Pancreas (tissue), 10 donors: Measurements from ENCODE around the gene TTC7B. TPM values are rescaled to one million over a fixed set of nuclear protein-coding genes. Genes with fewer than 3 reads are reported as not detected.

Experiments
- ATAC-seq, 4 donors: fragments of 200-7000 bp; cut with Tn5 transposase; one replicate each; pipeline versions ENCODE4 v1.8.0 to v1.9.1; 2020; ENCODE audit warnings: mild to moderate bottlenecking in 4 of 4, moderate library complexity in 4 of 4
- DNase-seq, 6 donors: peaks; one replicate each; pipeline ENCODE4 v3.0.0-alpha.2; 2020
- FAIRE-seq: peaks from 2 replicates; lab custom pipeline; 2012; peaks lifted over from hg19 to GRCh38; lab: Jason Lieb, UNC
- H3K27ac ChIP-seq, 4 donors: fragments of 200-600 bp; sonication (generic); 1 replicate in 3 of 4; 2 replicates in 1 of 4; pipeline versions ENCODE4 v1.5.0 to v1.8.0; 2020
- H3K27me3 ChIP-seq, 4 donors: fragments of 200-600 bp; one replicate each; pipeline ENCODE4 v1.8.0; 2021
- H3K36me3 ChIP-seq, 3 donors: fragments of 200-600 bp; sonication (generic) in 1 of 3; one replicate each; pipeline versions ENCODE4 v1.5.0 to v1.8.0; 2020 to 2021
- H3K4me1 ChIP-seq, 3 donors: fragments of 200-600 bp; one replicate each; pipeline ENCODE4 v1.8.0; 2021
- H3K4me3 ChIP-seq, 4 donors: fragments of 200-600 bp; sonication (generic) in 2 of 4; one replicate each; pipeline versions ENCODE4 v1.5.0 to v1.8.0; 2020 to 2021
- H3K9me3 ChIP-seq, 4 donors: fragments of 200-600 bp; one replicate each; pipeline ENCODE4 v1.8.0; 2021
- WGBS, 2 donors: extraction: QIAGEN DNeasy Blood & Tissue Kit; methylation state at CpG; one replicate each; pipeline ENCODE4 v1.1.7; 2013; 5-methylcytosine and 5-hydroxymethylcytosine counted together
- intact Hi-C, 3 donors: fragments of 100-400 bp; cut with DNase I; formaldehyde crosslinking; loops; one replicate each; pipeline versions ENCODE4 v1.11.1 to v1.14.2; 2022
- polyA plus RNA-seq, 2 donors: library from polyadenylated mRNA; stranded (reverse); fragments of 200-250 nt; gene quantifications; one replicate each; pipeline ENCODE4 v1.2.3, GENCODE V29; 2013
- total RNA-seq, 6 donors: library from RNA; stranded (reverse); fragmentation: NEBNext Ultra II Directional in 4 of 6; extraction: Animal tissue kit (Norgen Biotek cat#: 25700) in 4 of 6; gene quantifications; one replicate each; pipeline versions ENCODE4 v1.2.1 to v1.2.4, GENCODE V29; 2021 to 2023
- TF ChIP-seq, protein P1 (sequence below), 4 donors: fragments of 200-600 bp; sonication (generic) in 3 of 4; IDR thresholded peaks; one replicate each; pipeline versions ENCODE4 v1.5.0 to v1.8.0; 2021; ENCODE audit warnings: antibody characterized with exemption in 4 of 4
- donor health status: healthy with polysubstance abuse.
- donor health status: DM: no; HTN: no; CAD: no; lungs with moderate emphysema.
- donor health status: DM: no; HTN: no; CAD: no.
- donor health status: control.
- donor health status: control.
- donor health status: Bipolar disorder and iron deficiency.
- donor health status: DM: yes; HTN: yes; CAD: no.
- donor health status: DM: no; HTN: no; CAD: no.
- donor health status: DM: no; HTN: no; CAD: no.
- donor health status: DM: yes; HTN: yes; CAD: no.

Gene TTC7B
- total and polyA plus RNA-seq, 8 donors: 8.9 to 39.6 (median 29.6) TPM

DNA sequence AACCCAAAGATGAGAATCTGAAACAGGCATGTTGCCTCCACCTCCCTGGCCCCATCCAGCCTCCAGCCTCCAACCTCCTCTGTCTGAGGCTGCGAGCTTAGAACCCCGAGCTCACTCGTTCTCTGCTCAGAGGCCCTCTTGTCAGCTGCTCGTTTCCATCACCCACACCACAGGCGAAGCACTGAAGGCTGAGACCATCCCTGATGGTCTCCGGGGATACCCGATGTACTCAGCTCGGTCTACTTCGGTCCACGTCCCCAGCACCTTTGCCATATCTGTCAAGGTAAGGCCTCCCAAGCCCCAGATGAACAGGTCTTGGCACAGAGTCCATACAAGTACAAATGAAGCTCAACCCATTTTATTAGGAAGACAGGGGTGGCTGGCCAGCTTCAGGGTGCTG is 72.4 kb downstream of the TTC7B start:
- no peak for ATAC-seq
- Histone ChIP-seq H3K4me1 (no peaks in the 10 kb centered on the region), H3K27ac (no peak overlapping the region), H3K4me3 (no peak overlapping the region), H3K36me3 (no peaks in the 10 kb centered on the region), H3K27me3 (no peaks in the 10 kb centered on the region), H3K9me3 (no peaks in the 10 kb centered on the region)
- intact Hi-C loops: no loop called here
- WGBS, 2 donors: 91 to 93% methylated on average over 10 of the region's 10 CpGs
- TF ChIP-seq, protein P1, sequence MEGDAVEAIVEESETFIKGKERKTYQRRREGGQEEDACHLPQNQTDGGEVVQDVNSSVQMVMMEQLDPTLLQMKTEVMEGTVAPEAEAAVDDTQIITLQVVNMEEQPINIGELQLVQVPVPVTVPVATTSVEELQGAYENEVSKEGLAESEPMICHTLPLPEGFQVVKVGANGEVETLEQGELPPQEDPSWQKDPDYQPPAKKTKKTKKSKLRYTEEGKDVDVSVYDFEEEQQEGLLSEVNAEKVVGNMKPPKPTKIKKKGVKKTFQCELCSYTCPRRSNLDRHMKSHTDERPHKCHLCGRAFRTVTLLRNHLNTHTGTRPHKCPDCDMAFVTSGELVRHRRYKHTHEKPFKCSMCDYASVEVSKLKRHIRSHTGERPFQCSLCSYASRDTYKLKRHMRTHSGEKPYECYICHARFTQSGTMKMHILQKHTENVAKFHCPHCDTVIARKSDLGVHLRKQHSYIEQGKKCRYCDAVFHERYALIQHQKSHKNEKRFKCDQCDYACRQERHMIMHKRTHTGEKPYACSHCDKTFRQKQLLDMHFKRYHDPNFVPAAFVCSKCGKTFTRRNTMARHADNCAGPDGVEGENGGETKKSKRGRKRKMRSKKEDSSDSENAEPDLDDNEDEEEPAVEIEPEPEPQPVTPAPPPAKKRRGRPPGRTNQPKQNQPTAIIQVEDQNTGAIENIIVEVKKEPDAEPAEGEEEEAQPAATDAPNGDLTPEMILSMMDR (IDR thresholded peaks at IDR 0.05): no peak
- DNase-seq: no peak
- FAIRE-seq: no peak

DNA sequence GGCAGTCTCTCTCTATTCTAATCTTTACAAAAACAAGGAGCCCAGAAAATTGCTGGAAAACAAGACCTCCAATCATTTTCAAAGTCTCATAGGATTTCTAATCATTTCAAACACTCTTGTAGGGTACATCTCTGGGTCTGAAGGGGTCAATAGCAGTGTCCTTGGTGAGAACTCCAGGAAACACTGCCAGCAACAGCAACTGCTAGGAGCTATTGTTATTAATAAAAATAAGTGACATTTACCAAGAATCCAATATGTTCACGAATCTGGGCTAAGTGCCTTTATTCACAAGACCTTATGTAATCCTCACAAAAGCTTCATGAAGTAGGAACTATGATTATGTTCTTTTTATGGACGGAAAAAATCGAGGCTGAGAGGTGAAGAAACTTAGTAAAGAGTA is 72.8 kb downstream of the TTC7B start:
- ATAC-seq (no peak), DNase-seq (no peak), FAIRE-seq (no peak)
- Histone ChIP-seq H3K27ac (no peak overlapping the region), H3K4me1 (no peaks in the 10 kb centered on the region), H3K36me3 (no peaks in the 10 kb centered on the region), H3K27me3 (no peaks in the 10 kb centered on the region), H3K9me3 (no peaks in the 10 kb centered on the region), H3K4me3 (no peak overlapping the region)
- 31 to 32% methylated on average over 3 of the region's 3 CpGs for WGBS, 2 donors
- intact Hi-C loops: no loop called here
- TF ChIP-seq, protein P1 (IDR thresholded peaks at IDR 0.05): no peak

DNA sequence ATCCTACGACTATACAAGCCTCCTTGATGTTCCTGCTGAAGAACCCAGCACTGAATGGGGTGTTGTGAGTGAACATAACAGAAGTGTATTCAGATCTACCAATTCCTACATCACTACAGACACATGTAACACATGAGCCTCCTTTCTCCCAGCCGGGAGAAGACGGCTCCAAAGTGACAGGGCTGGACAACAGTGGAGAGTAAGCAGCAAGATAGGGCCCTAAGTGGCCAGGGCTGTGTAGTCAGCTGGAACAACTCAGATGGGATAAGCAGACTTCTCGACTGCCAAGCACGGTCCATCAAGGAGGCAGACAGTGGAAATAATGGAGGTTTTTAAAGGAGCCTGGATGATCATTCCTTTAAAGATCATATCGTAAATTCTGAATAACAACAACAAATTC is 73.5 kb downstream of the TTC7B start:
- Histone ChIP-seq H3K27me3 (no peaks in the 10 kb centered on the region), H3K9me3 (no peaks in the 10 kb centered on the region), H3K36me3 (no peaks in the 10 kb centered on the region), H3K27ac (no peak overlapping the region), H3K4me3 (no peak overlapping the region), H3K4me1 (no peaks in the 10 kb centered on the region)
- intact Hi-C loops: no loop called here
- no peak for ATAC-seq
- no peak for FAIRE-seq
- TF ChIP-seq, protein P1 (IDR thresholded peaks at IDR 0.05): no peak
- DNase-seq: no peak
- 68 to 71% methylated on average over 6 of the region's 6 CpGs for WGBS, 2 donors

DNA sequence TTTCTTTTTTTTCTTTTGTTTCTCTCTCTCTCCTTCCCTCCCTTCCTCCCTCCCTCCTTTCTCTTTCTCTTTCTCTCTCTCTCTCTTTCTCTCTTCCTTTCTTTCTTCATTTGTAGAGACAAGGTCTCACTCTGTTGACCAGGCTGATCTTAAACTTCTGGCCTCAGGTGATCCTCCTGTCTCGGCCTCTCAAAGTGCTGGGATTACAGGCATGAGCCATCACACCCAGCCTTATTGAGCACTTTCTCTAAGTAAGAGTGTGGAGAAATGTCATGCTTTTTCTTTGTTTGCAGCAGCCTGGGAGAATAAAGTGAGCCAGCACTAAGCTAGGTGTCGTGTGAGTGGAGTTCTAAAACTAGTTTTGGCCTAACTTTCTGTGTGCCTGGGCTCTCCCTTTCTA is 74.0 kb downstream of the TTC7B start:
- Histone ChIP-seq H3K4me1 (no peaks in the 10 kb centered on the region), H3K27ac (no peak overlapping the region), H3K27me3 (no peaks in the 10 kb centered on the region), H3K36me3 (no peaks in the 10 kb centered on the region), H3K4me3 (no peak overlapping the region), H3K9me3 (no peaks in the 10 kb centered on the region)
- TF ChIP-seq, protein P1 (IDR thresholded peaks at IDR 0.05): no peak
- DNase-seq (no peak), FAIRE-seq (no peak), ATAC-seq (no peak)
- WGBS, 2 donors: 98% methylated on average over 2 of the region's 2 CpGs
- intact Hi-C loops: no loop called here

DNA sequence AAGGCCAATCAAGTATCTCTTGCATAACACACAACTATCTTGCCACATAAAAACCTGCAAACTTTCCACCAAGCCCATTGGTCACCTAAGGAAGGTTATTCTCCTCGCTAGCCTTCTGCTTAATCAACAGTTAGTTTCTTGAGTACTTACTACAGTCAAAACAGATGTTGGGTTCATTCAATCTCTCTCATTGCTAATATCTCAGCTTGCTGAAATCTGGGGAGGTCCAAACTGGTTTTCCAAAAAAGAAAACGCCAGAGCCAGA is 74.6 kb downstream of the TTC7B start:
- ATAC-seq (no peak), FAIRE-seq (no peak), DNase-seq (no peak)
- no peaks in the 10 kb centered on the region for H3K36me3 ChIP-seq
- H3K9me3 ChIP-seq: no peaks in the 10 kb centered on the region
- H3K27me3 ChIP-seq: no peaks in the 10 kb centered on the region
- no peak overlapping the region for H3K27ac ChIP-seq
- WGBS, 2 donors: 91 to 94% methylated on average over 2 of the region's 2 CpGs
- H3K4me3 ChIP-seq: no peak overlapping the region
- intact Hi-C loops: no loop called here
- TF ChIP-seq, protein P1 (IDR thresholded peaks at IDR 0.05): no peak
- H3K4me1 ChIP-seq: no peaks in the 10 kb centered on the region
